ENCODE results near the gene AASDH. TPM values are rescaled to one million over a fixed set of nuclear protein-coding genes. Genes with fewer than 3 reads are reported as not detected.

AASDH gene, protein sequence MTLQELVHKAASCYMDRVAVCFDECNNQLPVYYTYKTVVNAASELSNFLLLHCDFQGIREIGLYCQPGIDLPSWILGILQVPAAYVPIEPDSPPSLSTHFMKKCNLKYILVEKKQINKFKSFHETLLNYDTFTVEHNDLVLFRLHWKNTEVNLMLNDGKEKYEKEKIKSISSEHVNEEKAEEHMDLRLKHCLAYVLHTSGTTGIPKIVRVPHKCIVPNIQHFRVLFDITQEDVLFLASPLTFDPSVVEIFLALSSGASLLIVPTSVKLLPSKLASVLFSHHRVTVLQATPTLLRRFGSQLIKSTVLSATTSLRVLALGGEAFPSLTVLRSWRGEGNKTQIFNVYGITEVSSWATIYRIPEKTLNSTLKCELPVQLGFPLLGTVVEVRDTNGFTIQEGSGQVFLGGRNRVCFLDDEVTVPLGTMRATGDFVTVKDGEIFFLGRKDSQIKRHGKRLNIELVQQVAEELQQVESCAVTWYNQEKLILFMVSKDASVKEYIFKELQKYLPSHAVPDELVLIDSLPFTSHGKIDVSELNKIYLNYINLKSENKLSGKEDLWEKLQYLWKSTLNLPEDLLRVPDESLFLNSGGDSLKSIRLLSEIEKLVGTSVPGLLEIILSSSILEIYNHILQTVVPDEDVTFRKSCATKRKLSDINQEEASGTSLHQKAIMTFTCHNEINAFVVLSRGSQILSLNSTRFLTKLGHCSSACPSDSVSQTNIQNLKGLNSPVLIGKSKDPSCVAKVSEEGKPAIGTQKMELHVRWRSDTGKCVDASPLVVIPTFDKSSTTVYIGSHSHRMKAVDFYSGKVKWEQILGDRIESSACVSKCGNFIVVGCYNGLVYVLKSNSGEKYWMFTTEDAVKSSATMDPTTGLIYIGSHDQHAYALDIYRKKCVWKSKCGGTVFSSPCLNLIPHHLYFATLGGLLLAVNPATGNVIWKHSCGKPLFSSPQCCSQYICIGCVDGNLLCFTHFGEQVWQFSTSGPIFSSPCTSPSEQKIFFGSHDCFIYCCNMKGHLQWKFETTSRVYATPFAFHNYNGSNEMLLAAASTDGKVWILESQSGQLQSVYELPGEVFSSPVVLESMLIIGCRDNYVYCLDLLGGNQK
- polyA plus RNA-seq (ENCODE audit: insufficient read length in 4 of 4): 10 to 100 TPM; 22.3 to 26.2 (median 24.6) TPM

DNA sequence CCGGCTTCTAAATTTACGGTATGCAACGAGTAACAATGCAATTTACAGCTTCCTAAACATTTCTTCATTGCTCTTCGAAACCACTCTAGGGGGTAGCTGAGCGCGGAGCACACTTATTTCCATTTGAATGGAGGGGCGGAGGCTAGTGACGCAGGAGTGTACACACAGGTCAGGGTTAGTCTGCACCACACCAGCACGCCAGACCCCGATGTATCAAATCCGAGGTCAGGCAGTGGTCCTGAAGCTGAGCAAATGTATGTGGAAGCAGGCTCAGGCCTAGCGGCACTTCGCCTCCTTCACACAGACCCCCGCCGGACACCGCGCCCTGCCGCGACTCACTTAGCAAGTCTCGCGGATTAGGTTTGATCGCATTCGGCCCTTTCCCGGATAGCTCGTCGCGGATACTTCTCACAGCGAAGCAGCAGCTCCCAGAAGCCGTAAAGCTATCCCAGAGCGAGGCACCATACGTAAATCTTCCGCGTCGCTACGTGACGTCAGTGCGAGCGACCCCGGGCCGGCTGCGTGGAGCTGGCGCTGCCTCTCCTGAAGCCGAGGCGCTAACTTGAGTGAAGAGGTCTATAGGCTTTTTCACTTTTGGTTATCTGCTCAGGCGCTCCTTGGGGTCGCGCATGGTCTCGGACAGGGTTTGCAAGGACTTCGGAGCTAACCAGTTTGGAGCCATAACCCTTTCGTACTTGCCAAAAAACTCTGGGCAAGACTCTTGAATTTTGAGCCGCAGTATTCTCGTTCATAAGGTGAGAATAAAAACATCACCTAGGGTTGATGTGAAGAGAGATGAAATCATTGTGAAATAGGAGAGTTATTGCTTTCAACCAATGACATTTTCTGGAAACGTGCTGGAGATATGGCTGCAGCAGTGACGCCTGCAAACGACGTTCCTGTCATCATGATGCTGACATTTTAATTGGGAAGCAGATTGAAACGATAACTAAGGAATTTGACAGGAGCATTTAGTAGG, at the start of gene AASDH:
AASDH (minus strand) TSS at position 469 of the 979 bp plus-strand sequence. CDS start 3,192 bp downstream, outside the sequence.
- DNase-seq (ENCODE audit: low read depth in 4 of 4, low spot score in 3 of 4): peak; percentile 88 to 97 (median 92)

DNA sequence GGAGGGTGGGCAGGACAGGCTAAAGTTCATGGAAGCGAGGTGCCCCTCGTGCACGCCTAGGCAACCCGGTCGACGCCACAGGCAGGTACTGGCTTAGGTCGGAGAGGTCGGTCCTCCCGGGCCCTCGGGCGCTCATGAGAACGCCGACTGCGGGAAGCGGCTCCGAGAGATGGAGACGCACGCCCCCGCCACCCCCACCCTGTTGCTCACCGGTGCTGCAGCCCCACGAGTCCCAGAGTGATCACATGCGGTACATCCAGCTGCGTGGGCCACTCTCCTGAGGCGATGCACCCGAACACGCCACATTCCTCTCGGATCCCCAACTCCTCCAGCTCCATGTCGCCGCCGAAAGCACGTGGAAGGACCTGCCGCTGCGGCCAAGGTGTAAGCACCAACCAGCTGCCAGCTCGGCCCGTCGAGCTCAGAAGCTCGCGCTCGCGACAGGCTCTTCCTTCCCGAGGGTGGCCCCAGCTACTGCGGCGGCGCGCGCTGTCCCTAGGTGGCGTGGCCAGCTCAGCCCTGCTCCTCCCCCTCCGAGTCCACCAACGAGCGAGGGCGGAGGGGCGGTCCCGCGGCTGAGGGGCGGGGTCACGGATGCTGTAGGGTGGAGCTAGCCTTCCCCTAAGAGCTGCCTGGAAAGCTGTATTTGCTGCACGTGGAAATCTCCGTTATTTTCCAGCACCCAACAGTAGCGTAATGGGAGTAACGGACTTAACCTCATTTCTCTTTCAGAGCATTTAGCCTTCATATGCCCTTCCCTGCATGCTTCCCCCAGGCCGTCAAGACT, 48.0 kb upstream of the AASDH start, which contains the start of gene PPAT:
PPAT (minus strand) TSS at position 476 of the 787 bp plus-strand sequence; CDS start at position 338, 138 bp downstream.
- DNase-seq (ENCODE audit: low read depth in 4 of 4, low spot score in 3 of 4): peak; percentile 95 to 96 (median 96)

DNA sequence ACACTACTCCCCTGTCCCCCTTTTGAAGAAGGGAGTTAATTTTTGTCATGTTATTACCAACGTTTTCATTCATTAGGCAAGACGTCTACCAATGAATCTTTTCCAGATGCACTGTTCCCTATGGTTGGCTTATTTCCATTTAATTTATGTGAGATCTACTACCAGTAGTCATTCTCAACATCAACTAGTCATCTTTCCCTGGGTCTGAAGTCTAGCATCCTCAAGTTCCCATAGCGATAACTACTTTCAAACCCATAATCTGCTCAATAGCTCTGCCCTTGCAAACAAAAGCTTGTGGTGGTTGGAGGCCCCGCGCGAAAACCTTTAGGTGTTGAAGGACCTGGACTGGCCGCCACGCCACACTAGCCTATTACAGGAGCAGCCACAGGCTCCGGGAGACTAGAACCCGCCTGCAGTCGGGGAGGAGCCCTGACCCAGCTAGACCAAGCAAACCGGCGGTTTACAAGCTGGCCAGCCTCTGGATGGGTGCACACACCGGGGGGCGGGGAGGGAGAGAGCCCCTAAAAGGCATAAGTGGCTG, 47.4 kb upstream of the AASDH start:
- peak in 1 of 4 donors; percentile 31 for DNase-seq (ENCODE audit: low read depth in 4 of 4, low spot score in 3 of 4)

DNA sequence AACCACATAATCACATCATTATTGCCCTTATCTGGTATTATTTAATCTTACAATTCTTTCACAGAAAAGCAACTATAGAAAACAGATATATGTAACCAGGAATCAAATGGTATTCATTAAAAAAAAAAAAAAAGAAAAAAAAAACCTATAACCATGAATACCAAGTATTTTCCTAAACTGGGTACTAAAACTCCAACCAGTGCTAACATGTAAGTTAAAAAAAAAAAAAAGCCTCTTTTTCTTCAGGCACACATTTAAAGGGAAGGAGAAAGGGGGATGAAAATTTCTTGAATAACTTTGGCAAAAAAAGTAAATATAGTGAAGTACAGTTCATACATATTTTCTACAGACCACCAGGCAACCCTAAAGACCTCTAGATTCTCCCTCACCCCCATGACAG, 46.0 kb upstream of the AASDH start:
- DNase-seq (ENCODE audit: low read depth in 4 of 4, low spot score in 3 of 4): no peak

DNA sequence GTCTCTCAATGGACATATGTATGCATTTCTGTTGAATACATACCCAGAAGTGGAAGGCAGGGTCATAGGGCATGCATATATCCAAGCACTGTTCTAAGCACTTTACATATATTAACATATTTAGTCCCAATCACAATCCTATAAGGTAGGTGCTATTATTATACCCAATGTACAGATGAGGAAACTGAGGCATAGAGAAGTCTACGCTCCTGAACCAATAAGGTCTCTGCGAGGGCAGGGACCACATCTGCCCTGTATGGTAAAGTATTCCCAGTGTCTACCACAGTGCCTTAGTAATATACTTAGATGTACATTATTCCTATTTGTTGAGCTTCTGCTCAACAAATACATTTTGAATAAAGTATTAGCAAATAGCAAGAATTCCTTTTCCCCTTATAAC, 42.9 kb upstream of the AASDH start:
- DNase-seq (ENCODE audit: low read depth in 4 of 4, low spot score in 3 of 4): no peak

DNA sequence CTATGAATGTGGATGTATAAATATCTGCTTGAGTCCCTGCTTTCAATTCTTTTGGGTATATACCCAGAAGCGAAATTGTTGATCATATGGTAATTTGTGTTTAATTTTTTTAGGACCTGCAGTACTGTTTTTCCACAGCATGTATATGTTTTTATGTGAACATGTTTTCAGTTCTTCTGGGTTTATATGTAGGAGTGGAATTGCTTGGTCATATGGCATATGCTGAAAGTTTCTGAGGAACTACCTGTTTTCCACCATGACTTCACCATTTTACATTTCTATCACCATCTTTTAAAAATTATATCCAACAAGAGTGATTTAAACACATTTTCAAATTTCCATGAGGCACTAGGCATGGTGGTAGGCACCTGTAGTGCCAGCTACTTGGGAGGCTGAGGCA, 39.9 kb upstream of the AASDH start:
- DNase-seq (ENCODE audit: low read depth in 4 of 4, low spot score in 3 of 4): no peak

DNA sequence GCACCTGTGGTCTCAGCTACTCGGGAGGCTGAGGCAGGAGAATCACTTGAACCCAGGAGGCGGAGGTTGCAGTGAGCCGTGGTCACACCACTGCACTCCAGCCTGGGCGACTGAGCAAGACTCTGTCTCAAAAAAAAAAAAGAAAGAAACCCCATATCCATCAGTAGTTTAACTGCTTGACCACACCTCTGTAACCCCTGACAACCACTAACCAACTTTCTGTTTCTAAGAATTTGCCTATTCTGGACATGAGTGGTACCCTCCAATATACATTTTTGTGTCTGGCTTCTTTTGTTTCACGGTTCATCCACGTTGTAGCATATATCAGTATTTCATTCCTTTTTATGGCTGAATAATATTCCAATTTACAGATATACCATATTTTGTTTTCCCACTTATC, 39.0 kb upstream of the AASDH start:
- no peak for DNase-seq (ENCODE audit: low read depth in 4 of 4, low spot score in 3 of 4)

DNA sequence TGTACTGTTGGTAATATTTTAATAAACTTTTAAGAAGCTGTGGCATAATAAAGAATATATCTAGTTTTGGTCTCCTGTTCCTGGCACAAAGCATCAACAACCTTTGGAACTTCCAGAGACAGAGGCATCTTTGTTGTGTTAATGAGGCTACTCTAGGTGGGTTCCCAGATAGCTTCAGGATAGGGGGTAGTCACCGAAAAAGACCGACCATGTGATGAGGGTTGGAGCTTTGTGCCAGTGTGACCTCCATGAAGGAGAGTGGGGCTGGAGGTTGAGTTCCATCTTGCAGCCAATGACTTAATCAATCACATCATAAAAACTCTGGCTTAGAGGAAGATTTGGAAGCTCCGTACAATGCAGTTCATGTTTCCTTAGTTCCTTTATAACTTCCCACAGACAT, 38.2 kb upstream of the AASDH start:
- no peak for DNase-seq (ENCODE audit: low read depth in 4 of 4, low spot score in 3 of 4)

DNA sequence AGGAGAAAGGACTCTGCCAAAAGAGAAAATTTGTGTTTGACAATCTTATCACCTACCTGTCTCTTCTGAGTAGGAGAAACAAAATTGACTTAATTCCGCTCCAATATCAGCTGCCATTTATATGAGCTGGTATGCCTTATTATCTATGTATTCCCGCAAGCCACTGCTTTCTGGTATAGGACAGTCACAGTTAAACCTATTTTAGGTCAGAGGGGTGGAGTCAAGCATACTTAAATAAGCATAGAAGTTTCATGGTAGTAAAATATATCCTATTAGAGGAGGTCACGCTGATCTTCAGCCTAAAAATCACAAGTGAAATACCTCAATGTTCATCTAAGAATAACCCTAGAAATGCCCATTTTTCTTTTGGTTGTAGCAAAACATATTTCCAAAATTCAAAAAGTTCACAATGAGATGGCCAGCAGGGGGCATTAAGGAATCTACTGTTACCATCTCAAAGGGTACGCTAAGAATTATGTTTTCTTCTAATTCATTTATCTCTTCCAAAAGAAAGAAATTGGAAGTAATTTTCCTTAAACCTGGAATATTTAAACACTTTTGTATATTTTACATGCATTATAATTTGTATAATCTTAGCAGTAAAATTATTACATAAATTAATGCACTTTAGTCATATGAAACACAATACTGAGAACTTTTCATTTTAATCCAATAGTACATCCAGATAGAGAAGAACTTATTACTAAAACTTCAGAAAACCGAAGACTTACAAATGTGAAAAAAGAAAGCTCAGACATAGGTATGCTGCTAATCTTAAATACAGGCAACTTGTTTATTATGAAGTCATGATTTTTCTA, 37.6 kb upstream of the AASDH start:
- DNase-seq (ENCODE audit: low read depth in 4 of 4, low spot score in 3 of 4): no peak

DNA sequence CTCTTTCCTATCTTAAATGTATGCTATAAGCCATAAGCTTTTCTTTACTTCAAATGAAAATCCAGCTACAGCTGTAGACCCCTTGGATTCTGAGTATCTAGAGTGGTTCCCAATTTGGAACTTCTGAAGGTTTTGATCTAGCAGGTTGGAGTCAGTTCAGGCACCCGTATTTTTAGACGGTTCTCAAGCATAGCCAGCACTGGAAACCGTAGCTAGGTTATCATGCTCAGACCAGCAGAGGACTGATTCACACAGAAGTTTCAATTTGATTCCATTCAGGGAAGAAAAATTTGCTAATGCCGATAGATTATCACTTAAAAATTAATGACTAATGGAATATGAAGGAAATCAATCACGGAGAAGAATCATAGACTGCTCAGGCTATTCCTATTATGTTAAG, 36.9 kb upstream of the AASDH start:
- DNase-seq (ENCODE audit: low read depth in 4 of 4, low spot score in 3 of 4): no peak

DNA sequence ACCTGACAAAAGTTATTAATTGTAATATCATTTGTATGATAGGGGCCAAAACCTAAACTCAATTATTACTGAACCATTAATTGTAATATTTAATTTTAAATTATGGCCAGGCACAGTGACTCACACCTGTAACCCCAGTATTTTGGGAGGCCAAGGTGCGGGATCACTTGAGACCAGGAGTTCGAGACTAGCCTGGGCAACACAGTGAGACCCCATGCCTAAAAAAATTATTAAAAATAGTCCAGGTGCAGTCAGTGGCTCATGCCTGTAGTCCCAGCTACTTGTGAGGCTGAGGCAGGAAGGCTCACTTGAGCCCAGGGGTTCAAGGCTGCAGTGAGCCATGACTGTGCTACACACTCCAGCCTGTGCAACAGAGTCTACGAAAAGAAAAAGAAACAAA, 30.1 kb upstream of the AASDH start:
- no peak for DNase-seq (ENCODE audit: low read depth in 4 of 4, low spot score in 3 of 4)

DNA sequence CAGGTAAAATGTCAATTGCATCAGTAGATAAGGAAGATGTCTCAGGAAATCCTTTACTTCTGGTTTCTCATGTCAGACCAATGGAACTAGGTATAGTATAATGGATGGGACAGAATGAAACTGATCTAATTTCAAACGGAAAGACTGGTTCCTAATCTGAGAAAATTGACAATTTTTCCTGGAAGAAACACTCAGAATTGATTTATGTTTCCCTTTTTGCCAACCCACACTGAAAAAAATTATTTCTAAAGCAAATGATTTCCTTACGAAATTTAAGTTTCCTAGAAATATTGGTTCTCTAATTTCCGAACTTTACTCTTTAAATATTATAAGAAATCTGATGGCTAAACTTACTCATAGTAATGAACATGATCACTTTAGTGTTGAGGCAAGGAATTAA, 29.1 kb upstream of the AASDH start:
- DNase-seq (ENCODE audit: low read depth in 4 of 4, low spot score in 3 of 4): no peak

DNA sequence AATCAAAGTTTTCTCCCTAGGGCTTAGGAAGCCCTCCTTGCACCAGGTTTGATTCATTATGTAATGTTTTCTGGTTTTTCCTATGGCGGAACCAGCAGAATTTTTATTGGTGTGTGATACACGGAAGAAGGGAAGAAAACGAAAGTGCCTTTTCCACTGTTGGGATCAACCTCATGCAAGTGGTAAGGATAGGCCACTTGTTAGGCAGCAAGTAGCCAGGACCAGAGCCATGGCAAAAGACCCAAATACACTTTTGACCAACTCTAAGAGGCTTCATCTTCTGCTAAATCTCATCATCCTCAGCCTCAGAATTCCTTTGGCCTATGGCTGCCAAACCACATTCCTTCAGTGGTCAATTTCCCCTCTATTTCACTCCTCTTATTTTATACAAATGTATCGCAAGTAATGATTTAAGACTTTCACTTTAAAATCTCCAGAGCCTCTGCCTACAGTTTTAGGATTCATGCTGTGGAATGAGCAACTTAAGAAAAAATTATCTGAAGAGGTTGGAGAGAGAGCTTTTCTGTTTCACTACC, 26.9 kb upstream of the AASDH start:
- no peak for DNase-seq (ENCODE audit: low read depth in 4 of 4, low spot score in 3 of 4)

DNA sequence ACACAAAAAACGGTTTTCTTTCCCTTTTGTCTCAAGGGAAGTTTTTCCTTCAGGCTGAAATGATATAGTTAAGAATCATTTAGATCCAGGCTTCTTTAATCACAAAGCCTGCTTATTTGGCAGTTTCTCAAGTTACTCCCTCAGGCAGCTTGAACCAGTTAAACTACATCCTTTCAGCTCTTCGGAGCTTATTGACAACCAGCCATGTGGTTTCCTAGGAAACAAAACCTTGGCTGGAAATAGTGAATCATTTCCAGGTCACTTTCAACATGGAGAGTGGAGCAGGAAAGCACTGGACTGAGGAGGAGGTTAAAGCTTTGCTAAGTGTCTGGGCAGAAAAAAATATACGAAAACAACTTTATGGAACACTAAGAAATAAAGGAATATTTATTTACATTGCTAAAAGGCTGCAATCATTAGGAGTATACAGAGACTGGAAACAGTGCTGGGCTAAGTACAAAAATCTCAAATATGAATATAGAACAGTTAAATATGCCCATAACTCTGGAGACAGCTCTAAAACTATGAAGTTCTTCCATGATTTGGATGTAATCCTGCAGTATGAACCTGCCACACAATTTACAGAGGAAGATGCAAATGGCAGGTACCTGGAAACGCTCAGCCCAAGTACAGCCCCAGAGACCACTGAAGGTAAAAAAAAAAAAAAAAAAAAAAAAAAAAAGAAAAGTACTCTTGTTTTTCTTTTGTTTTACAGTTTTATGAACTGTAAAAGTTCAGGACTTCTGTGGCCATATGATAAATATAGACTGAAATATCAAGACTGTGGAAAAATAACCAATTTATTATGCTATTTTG, 23.2 kb upstream of the AASDH start:
- DNase-seq (ENCODE audit: low read depth in 4 of 4, low spot score in 3 of 4): peak; percentile 83 to 90 (median 86)

DNA sequence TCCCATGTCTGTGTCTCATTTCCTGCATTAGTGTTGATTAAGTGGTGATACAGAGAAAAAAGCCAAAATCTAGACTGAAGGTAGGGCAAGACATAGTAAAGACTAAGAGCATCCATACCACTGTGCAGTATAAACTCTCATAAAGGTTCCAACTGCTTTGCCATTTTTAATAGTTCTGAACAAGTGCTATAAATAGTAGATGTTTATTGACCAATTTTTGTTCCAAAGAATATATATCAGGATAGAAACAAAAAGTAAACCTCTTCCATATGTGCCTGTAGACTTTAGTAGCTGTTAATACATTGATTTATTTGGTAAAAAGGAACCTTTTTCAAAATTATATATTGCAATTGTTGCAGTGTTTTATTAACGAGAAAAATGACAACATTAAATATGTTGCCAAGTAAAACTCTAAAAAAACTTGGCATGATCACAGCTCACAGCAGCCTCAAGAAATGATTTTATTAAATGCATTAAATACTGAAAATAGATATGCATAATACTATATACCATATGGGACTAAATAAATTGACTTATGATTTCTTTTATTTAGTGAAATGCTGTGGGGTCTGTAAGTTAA, 22.3 kb upstream of the AASDH start:
- no peak for DNase-seq (ENCODE audit: low read depth in 4 of 4, low spot score in 3 of 4)

DNA sequence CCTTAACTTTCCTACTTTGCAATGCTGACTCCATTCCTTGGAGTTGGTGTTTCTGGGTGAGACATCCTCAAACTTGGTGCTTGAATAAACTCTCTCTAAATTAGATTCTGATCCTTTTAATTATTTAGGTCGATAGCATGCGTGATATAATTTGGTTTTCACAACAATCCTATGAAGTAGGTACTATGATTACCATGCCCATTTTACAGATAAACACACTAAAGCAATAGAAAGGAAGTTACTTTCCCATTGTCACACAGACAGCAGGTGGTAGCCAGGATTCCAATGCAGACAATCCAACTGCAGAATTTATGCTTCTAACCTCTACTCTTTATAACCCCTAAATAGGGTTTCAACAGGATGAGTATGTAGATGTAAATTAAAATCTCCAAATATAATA, 21.7 kb upstream of the AASDH start:
- no peak for DNase-seq (ENCODE audit: low read depth in 4 of 4, low spot score in 3 of 4)
